Measurements from ENCODE around the gene APPL1.

Gene APPL1, protein sequence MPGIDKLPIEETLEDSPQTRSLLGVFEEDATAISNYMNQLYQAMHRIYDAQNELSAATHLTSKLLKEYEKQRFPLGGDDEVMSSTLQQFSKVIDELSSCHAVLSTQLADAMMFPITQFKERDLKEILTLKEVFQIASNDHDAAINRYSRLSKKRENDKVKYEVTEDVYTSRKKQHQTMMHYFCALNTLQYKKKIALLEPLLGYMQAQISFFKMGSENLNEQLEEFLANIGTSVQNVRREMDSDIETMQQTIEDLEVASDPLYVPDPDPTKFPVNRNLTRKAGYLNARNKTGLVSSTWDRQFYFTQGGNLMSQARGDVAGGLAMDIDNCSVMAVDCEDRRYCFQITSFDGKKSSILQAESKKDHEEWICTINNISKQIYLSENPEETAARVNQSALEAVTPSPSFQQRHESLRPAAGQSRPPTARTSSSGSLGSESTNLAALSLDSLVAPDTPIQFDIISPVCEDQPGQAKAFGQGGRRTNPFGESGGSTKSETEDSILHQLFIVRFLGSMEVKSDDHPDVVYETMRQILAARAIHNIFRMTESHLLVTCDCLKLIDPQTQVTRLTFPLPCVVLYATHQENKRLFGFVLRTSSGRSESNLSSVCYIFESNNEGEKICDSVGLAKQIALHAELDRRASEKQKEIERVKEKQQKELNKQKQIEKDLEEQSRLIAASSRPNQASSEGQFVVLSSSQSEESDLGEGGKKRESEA

DNA sequence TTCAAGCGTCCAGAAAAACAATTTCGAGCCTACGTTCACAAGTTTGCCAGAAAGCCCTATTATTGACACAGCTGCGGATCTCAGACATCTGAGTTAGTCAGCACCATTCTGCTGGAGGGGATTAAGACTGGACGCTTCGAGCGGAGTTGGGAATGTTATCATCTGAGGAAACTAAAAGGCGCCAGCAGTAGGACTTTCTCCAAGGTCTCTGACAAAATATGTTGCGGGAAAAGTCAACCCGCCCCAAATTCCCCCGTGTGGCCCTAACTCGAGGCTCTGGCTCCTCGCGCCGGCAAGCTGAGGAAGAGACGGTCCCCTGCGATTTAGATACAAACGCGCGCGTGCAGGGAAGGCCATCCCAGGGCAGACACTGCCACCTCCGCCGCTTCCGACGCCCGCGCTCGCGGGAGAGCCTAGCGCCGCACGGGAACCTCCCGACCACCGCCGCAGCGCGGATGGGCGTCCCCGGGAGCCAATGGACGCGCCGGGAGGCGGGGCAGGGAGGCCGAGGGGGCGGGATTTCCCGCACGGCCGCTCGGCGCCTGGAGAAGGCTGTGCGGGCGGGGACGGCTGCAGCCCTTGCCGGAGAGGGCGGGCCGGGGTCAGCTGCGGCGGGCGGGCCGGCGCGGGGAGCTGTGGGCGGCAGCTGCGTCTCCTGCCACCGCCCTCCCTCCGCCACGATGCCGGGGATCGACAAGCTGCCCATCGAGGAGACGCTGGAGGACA, at the start of gene APPL1:
APPL1 (plus strand) TSS at position 526 of the 726 bp plus-strand sequence; CDS start at position 681, 155 bp downstream.
- DNase-seq (ENCODE audit: low read depth in 2 of 2) = peak; percentile 64 to 68

DNA sequence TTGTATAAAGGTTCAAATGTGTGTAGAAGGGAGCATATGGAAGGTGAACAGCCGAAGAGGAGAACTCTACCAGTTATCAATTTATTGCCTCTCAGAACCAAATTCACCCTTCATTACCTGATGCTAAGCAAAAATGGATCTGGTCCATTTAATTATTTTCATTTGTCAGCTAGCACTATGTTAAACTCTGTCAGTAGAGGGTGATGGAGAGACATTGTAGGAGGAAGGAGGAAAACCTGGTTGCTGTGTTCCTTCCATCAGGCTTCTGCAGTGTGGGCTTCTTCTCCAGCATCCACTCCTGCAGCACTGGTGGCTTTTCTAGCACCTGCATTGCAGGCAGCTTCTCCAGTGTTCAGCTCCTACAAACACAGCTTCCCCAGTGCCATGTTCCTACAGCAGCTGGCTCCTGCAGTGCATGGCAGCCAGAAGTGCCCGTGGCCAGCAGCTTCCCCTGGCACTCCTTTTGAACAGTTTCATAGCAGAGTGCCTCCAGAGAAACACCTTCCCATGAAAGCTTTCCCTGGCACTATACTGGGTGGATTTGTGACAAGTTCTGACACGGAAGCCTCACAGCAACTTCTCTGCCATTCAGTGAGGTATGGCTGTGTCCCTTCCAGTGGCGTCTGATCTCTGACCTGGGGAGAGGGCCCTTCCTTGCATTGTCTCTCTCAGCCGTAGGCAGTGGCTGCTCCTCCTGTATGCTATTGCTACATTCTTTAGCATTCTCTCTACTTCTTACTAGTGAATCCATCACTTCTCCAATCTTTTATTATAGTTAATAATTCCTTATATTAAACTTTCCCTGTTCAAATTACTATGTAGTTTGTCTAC, 47.7 kb upstream of the APPL1 start:
- no peak for DNase-seq (ENCODE audit: low read depth in 2 of 2)

- DNase-seq (ENCODE audit: low read depth in 2 of 2) = peak in 1 of 2 experiments; percentile 30
These were observed 43.0 kb upstream of the APPL1 start for GRCh38 chr3:57184526-57184925.

GRCh38 chr3:57192028-57192427, 35.5 kb upstream of the APPL1 start:
- no peak for DNase-seq (ENCODE audit: low read depth in 2 of 2)

- DNase-seq (ENCODE audit: low read depth in 2 of 2) = no peak
These were observed 32.9 kb upstream of the APPL1 start for GRCh38 chr3:57194641-57195040.

- DNase-seq (ENCODE audit: low read depth in 2 of 2) = no peak
These were observed 27.6 kb upstream of the APPL1 start, which contains the start of gene HESX1 for GRCh38 chr3:57199895-57200297. HESX1 (minus strand) TSS chr3:57199978; CDS start chr3:57199918, 60 bp downstream.

- DNase-seq (ENCODE audit: low read depth in 2 of 2) = no peak
These were observed 21.1 kb upstream of the APPL1 start for GRCh38 chr3:57206423-57206822.

DNA sequence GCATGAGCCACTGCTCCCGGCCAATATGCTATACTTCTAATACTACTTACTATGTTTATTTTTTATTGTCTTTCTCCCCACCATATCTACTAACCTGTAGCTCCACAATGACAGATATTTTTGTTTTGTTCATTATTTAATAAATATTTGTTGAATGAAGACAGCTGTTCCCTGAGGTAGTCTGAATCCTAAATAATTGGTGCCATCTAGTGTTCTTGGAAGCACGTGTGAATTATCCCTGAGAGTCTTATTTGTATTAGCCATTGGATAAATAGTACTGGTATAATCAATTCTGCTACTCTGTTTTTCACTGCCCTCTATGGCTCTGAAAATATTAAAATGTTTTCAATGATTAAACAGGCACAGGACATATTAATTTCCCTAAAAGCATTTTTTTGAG, 5.6 kb upstream of the APPL1 start:
- peak in 1 of 2 experiments; percentile 7 for DNase-seq (ENCODE audit: low read depth in 2 of 2)

DNA sequence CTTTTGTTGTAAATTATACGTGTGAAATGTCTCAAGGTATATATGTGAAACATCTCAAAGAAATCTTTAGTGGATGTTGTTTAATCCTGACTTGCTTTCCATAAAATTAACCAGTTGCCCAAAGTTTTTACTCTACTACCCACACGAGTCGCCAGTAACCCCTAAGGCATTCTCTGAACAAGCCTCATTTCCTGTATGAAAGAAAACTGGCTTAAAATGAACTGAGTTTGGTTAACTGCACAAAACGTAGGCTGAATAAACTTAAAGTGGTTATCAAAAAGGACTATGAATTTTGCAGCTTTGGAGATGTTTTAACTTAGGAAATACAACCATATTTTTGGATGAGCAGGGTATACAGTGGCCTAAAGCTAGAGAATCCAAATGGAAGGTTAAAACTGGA, 2.7 kb upstream of the APPL1 start:
- DNase-seq (ENCODE audit: low read depth in 2 of 2) = no peak

- DNase-seq (ENCODE audit: low read depth in 2 of 2) = no peak
These were observed 1.4 kb upstream of the APPL1 start for GRCh38 chr3:57226176-57226575.

GRCh38 chr3:57227930-57228751, 612 bp downstream of the APPL1 start:
- DNase-seq (ENCODE audit: low read depth in 2 of 2) = peak in 1 of 2 experiments; percentile 2

GRCh38 chr3:57230006-57230405, 2.5 kb downstream of the APPL1 start:
- DNase-seq (ENCODE audit: low read depth in 2 of 2) = no peak

DNA sequence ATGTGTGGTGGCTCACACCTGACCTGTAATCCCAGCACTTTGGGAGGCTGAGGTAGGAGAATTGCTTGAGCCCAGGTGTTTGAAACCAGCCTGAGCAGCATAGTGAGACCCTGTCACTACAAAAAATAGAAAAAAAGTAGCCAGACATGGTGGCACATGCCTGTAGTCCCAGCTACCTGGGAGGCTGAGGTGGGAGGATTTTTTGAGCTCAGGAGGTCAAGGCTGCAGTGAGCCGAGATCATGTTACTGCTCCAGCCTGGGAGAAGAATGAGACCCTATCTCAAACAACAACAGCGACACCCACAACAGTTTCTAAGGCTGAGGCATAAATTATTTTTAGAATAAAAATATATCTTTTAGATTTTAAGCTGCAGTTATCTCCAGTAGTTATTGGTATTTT, 6.3 kb downstream of the APPL1 start:
- DNase-seq (ENCODE audit: low read depth in 2 of 2) = no peak

GRCh38 chr3:57234613-57235575, 7.4 kb downstream of the APPL1 start:
- DNase-seq (ENCODE audit: low read depth in 2 of 2) = no peak

GRCh38 chr3:57244946-57245345, 17.4 kb downstream of the APPL1 start:
- no peak for DNase-seq (ENCODE audit: low read depth in 2 of 2)

GRCh38 chr3:57252404-57252803, 24.9 kb downstream of the APPL1 start:
- DNase-seq (ENCODE audit: low read depth in 2 of 2) = no peak

GRCh38 chr3:57256844-57257243, 29.3 kb downstream of the APPL1 start:
- no peak for DNase-seq (ENCODE audit: low read depth in 2 of 2)

DNA sequence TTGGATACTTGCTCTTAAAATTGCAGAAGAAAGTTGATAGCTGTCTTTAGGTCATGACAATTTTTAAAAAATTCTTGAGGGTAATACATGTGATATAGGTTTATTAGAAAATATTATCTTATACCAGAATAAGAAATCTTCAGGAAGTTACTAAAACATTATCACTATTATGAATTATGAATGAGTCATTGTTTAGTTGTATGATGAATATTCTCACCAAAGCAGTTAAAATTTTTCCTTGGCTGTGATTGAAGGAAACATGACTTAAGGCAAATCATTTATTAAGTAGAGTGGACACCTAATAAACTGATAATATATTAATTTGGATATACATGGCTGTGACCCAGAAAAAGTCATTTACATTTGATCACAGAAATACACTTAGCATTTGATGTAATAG, 30.1 kb downstream of the APPL1 start:
- DNase-seq (ENCODE audit: low read depth in 2 of 2) = no peak

DNA sequence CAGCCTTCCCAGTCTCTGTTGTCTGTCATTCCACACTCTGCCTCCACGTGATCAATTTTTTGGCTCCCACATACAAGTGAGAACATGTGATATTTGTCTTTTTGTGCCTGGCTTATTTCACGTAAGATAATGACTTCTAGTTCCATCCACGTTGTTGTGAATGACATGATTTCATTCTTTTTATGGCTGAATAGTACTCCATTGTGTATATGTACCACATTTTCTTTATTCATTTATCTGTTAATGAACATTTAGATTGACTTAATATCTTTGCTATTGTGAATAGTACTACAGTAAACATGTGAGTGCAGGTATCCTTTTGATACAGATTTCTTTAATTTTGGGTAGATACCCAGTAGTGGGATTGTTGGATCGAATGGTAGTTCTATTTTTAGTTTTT, 33.6 kb downstream of the APPL1 start:
- DNase-seq (ENCODE audit: low read depth in 2 of 2) = no peak
